Skeletal muscle satellite cell (primary cell): ENCODE data around the gene KLHL29.
A peak's percentile ranks its signal among the peaks of the same experiment; 100 is the strongest.

Experiments
- H3K27me3 ChIP-seq: 2 replicates; pipeline ENCODE4 v1.7.0; 2013; ENCODE audit warnings: low read length; ENCODE audit not compliant: control insufficient read depth, insufficient read depth
- H3K36me3 ChIP-seq: 2 replicates; pipeline ENCODE4 v1.7.0; 2013; ENCODE audit warnings: mild to moderate bottlenecking, control low read depth, low read length; ENCODE audit not compliant: insufficient read depth
- H3K4me1 ChIP-seq: 2 replicates; pipeline ENCODE4 v1.7.0; 2013; ENCODE audit warnings: low read length; ENCODE audit not compliant: control insufficient read depth, insufficient read depth
- H3K4me2 ChIP-seq: 2 replicates; pipeline ENCODE4 v1.7.0; 2013; ENCODE audit warnings: mild to moderate bottlenecking, low read length
- H3K4me3 ChIP-seq: 2 replicates; pipeline ENCODE4 v1.7.0; 2013; ENCODE audit warnings: low read length
- H3K9ac ChIP-seq: 2 replicates; pipeline ENCODE4 v1.7.0; 2013; ENCODE audit warnings: mild to moderate bottlenecking, low read depth, low read length, moderate library complexity
- H3K9me3 ChIP-seq: replicated peaks from 2 replicates; pipeline ENCODE4 v1.7.0; 2013; ENCODE audit warnings: mild to moderate bottlenecking, control low read depth, low read length

KLHL29 gene

DNA sequence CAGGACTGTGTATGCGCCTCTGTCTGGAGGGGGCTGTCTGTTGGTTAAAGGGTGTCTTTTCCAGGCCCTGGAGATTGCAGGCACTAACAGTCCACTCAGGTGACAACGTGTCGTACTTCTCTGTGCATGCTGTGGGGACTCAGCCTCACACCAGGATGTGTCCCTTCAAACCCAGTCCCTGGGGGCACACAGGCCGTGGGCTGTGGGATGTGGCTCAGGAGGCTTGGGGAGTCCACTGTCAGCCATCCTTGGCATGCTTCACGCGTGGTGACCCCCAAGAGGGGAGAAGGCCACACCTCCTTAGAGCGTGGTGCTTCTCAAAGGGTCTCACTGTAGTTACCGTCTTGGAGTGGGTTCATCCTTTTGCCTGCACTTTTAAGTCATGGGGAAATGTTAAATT lies 127.8 kb downstream of the KLHL29 start:
- no peak overlapping the region for H3K4me3 ChIP-seq
- no peaks in the 10 kb centered on the region for H3K4me1 ChIP-seq
- peaks cover 4% of the 10 kb centered on the region for H3K36me3 ChIP-seq
- no peak overlapping the region for H3K9ac ChIP-seq
- H3K9me3 ChIP-seq = no peaks in the 10 kb centered on the region
- no peak overlapping the region for H3K4me2 ChIP-seq
- H3K27me3 ChIP-seq = no peaks in the 10 kb centered on the region

DNA sequence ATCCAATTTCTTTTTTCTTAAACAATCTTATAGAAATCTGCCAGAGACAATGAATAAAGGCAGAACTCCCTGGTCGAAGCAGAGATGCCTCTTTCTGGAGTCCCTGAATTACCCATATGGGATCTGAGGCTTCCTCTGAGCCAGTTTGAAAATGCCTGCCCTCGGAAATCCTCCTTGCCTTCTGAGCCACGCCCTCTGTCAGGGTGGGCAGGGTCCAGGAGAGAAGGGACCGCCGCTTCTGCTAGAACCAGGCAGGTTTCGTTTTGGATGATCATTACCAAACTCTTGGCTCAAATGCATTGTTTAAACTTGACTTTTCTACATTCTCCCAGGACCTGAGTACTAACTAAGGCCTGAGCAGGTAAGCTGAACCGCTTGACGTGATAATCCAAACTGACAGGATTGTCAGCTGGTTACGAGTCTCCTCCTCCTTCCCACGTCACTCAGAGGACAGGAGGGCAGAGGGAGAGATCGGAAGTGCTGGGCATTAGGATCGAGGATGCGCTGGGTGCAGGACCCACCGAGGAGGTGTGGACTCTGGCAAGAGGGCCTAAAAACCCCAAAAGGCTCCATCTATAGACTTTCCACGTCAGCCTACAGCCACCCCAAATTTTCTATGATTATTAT lies 128.4 kb downstream of the KLHL29 start:
- no peak overlapping the region for H3K9ac ChIP-seq
- H3K36me3 ChIP-seq = peaks cover 4% of the 10 kb centered on the region
- H3K4me1 ChIP-seq = no peaks in the 10 kb centered on the region
- H3K4me3 ChIP-seq = no peak overlapping the region
- no peaks in the 10 kb centered on the region for H3K9me3 ChIP-seq
- no peak overlapping the region for H3K4me2 ChIP-seq
- H3K27me3 ChIP-seq = no peaks in the 10 kb centered on the region

DNA sequence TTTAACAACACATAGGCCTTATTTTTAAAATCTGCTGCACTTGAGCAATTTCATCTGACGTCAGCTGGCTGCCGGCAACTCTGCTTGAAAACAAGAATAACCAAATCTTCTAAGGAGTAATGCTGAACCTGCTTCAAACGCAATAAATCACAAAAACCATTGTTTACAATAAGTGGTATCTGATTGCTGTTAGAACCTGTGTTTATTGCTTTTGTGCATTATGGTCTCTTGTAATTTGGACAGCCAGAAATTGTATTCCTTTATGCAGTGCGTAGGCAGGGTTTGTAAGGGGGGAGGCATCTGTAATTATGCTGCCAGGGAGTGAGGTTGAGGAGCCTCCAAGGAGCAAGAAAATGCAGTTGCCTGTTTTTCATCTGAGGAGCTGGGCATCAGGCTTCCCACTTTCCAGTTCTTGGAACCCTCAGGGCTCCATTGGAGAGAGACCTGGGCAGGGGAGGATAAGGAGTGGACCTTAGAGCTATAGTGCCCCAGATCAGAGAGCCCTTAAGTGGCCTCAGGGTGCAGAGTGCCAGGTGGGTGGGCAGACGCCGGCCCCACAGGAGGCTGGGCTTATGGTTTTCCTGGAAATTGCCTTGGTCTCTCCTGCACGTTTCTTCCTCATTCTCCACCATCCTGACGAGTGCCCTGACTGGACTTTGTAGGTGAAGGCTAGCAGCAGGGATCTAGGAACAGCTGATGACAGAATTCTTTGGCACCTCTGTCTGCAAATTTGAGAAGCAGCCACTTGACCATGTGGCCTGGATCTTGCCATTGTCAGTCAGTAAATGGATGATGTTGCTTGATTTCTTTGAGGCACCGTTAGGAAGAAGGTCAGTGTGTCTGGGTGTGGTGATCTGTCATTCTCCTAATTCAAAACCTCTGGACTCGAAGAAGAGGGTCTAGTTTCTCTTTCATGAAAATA lies 129.2 kb downstream of the KLHL29 start:
- no peak overlapping the region for H3K9ac ChIP-seq
- peaks cover 4% of the 10 kb centered on the region for H3K36me3 ChIP-seq
- H3K4me1 ChIP-seq = no peaks in the 10 kb centered on the region
- no peaks in the 10 kb centered on the region for H3K27me3 ChIP-seq
- H3K4me2 ChIP-seq = no peak overlapping the region
- H3K9me3 ChIP-seq = no peaks in the 10 kb centered on the region
- no peak overlapping the region for H3K4me3 ChIP-seq

DNA sequence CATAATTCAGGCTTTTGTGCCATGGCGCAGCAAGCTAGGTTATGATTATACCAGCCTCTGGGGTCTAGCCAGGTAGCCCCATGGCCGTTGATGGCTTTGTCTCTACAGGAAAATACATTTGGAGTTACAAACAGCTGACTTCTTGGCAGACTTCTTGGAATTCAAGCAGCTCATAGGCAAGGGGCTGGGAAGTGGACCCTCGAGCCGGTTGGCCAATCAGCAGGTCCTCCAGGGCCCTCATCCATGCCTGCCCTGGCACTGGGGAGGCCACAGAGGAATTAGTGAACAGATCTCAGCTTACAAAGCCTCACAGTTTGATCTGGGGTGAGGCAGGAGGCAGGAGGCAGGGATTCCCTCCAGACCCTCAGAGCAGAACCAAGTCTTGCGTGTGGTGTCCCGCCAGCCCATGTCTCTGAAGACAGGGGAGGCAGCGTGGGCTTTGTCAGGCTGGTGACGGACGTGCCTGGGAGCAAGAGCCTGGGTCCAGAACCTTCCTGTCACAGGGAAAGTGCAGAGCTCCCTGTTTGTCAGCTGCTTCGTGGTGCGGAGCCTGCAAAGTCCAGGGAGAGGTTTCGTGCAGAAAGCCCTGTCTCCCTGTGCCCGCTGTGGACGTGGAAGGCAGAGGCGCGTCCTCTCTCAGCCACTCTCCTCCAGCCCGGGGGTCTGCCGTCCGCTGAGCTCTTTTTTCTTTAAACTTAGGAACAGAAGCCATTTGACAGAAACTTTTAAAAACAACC lies 131.7 kb downstream of the KLHL29 start:
- no peaks in the 10 kb centered on the region for H3K27me3 ChIP-seq
- H3K9me3 ChIP-seq = no peaks in the 10 kb centered on the region
- peaks cover 10% of the 10 kb centered on the region for H3K4me1 ChIP-seq
- no peak overlapping the region for H3K9ac ChIP-seq
- H3K36me3 ChIP-seq = no peaks in the 10 kb centered on the region
- H3K4me2 ChIP-seq = no peak overlapping the region
- no peak overlapping the region for H3K4me3 ChIP-seq

DNA sequence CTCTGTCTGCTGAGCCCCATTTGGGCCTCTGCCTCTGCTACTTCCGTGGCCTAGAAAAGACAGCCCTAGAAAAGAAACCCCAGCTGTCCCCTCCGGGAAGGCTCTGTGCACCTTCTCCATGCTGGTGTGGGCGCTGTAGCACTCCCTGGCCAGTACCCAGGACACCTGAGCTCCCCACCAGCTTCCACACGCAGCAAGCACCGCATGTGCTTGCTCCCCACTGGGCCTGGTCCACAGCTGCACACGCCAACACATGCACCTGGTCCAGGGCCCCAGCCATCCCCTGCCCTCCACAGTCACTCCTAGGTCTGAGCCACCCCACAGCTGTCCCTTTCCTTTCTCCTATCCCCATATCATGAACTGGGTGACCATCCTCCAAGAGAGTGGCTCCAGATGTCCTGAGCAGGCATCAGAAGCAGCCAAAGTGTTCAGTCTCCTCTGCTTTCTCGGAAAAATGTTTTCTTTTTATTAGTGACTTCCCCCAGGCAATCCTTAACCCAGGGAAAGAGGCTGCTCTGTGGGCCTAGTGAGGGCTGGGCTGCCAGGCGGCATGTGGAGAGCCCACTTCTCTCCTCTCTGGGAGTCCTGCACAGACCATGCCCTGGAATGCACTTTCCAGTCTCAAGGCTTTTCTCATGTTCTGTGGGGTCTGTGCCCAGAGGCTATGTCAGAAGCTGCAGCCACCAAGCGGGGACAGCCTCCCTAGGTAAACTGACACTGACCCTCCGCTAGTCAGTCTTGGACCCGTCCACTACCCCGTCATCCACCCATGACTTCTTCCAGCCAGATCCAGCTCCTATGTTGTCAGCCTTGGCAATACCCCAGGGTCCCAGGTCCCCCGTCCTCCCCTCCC lies 133.7 kb downstream of the KLHL29 start:
- no peak overlapping the region for H3K4me3 ChIP-seq
- H3K9me3 ChIP-seq = no peaks in the 10 kb centered on the region
- H3K4me1 ChIP-seq = peaks cover 21% of the 10 kb centered on the region
- H3K9ac ChIP-seq = no peak overlapping the region
- no peak overlapping the region for H3K4me2 ChIP-seq
- no peaks in the 10 kb centered on the region for H3K27me3 ChIP-seq
- H3K36me3 ChIP-seq = no peaks in the 10 kb centered on the region

DNA sequence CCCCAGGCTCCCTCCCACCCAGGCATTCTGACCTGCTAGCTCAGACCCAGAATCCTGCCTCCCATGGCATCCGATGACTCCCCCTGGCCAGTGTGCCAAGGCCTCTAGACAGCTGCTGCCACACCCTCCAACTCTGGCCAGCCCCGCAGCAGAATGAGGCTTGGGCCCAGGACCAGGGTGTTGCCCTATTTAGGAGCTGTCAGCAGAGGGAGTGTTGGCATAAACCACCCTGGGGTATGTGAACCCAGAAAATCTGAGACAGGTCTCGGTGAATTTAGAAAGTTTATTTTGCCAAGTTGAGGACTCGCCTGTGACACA lies 134.3 kb downstream of the KLHL29 start:
- Histone ChIP-seq H3K9ac (no peak overlapping the region), H3K9me3 (no peaks in the 10 kb centered on the region), H3K4me2 (no peak overlapping the region), H3K27me3 (no peaks in the 10 kb centered on the region), H3K36me3 (no peaks in the 10 kb centered on the region), H3K4me1 (peaks cover 27% of the 10 kb centered on the region), H3K4me3 (no peak overlapping the region)

DNA sequence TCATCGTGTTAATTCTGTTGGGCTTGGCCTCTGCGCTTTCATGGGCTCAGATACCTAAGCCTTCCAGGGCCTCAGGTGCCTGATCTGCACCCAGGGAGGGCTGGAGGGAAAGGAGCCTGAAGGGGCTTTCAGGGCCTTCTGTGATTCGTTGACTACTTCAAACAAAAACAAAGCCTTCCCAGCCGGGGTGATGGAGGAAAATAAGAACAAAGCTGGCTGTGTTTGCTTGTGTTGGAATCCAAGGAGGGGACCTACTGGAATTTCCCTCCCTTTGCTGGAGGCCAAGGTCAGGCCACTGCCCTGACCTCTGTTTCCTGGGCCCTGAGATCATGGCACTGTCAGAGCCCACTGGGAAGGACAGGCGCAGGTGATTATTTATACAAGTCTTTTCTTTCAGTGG lies 135.3 kb downstream of the KLHL29 start:
- Histone ChIP-seq H3K9ac (no peak overlapping the region), H3K4me1 (peaks cover 37% of the 10 kb centered on the region), H3K4me3 (no peak overlapping the region), H3K9me3 (no peaks in the 10 kb centered on the region), H3K36me3 (no peaks in the 10 kb centered on the region), H3K27me3 (no peaks in the 10 kb centered on the region), H3K4me2 (no peak overlapping the region)

DNA sequence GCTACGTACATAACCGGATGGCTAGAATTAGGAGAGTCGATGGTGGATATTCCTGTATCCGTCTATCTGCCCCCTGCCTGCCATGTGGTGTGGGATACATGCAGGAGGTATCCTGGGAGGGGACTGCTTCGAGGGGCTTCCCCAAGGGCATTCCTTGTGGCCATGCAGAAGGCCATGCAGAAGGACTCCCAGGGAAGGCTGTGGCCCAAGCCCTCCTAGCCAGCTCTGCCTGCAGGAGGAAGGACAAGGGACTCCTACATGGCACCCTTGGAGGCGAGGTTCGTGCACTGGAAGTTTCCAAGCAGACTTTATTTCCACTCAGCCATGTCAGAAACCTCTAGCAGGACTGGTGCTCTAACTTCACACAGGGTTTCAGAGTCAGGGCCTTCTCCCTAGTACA lies 136.1 kb downstream of the KLHL29 start:
- peaks cover 43% of the 10 kb centered on the region for H3K4me1 ChIP-seq
- no peaks in the 10 kb centered on the region for H3K36me3 ChIP-seq
- no peak overlapping the region for H3K4me2 ChIP-seq
- no peak overlapping the region for H3K9ac ChIP-seq
- H3K9me3 ChIP-seq = no peaks in the 10 kb centered on the region
- H3K27me3 ChIP-seq = no peaks in the 10 kb centered on the region
- no peak overlapping the region for H3K4me3 ChIP-seq

DNA sequence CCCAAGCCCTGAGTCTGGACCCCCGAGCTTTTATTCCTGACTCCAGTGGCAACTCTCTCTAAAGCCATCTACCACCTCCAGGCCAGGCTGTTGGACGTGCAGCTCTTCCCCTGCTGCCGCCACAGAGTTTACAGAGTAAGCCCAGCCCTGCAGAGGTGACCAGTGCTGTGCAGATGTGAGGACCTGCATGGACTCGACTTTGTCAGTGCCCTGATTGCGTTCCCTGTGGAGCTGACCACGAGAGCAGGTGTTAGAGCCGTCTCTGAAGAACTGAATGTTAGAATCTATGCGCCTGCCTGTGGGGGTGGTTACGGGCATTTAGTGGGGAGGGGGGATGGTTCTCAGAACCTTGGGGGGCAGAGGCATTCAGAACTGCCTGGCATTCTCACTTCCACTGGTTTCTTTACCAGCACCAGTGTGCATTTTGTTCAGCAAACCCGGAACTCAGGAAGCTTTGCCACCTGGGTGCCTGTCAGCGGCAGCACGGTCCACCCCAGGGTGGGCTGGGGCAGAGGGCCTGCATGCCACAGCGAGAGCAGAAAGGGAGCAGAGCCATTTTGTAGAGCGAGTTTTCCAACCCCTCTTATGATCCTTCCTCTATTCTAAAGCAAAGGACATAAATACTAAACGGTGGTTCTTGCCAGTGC lies 137.9 kb downstream of the KLHL29 start:
- H3K4me2 ChIP-seq = peak overlapping the region; percentile 61
- peak overlapping the region; percentile 55 for H3K4me3 ChIP-seq
- H3K36me3 ChIP-seq = no peaks in the 10 kb centered on the region
- no peaks in the 10 kb centered on the region for H3K27me3 ChIP-seq
- no peaks in the 10 kb centered on the region for H3K9me3 ChIP-seq
- H3K4me1 ChIP-seq = peaks cover 47% of the 10 kb centered on the region
- no peak overlapping the region for H3K9ac ChIP-seq

DNA sequence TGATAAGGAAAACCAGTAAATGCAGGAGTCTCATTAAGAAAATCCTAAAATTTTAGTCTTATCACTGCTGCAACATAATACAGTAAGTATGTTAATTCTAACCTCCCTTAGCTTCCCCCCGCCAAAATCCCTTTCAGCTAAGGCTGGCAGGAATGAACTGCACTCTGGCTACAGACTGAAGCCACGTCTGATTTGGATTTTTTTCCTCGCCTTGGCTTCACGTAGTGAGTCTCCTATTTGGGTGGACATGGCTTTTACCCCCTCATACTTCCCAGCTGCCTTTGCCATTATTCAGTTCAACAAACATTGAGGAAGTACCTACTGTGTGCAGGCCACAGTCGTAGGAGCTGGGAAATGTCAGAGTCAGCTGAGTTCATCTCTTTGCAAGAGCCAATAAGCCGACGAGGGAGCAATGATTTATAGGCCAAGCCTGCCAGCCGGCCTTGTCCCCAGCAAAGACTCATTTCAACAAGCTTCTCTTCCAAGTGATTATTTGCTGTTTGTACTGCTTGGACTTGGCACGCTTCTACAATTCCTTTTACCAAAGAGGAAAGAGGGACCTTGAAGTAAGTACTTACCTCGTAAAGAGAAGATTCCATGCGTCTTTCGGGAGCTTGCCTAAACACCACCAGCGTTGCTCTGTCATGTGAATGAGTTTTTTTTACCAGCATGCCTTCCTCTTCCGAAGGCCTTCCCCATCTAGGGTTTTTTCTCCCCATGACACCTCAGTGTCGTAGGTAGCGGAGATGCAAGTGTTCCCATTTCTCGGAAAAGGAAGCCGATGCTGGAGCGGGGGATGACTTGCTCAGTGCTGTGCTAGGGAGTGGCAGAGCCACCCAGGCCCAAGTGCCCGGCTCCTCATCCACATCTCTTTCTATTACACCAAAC lies 138.6 kb downstream of the KLHL29 start:
- Histone ChIP-seq H3K27me3 (no peaks in the 10 kb centered on the region), H3K4me1 (peaks cover 47% of the 10 kb centered on the region), H3K4me3 (peak overlapping the region; percentile 55), H3K9me3 (no peaks in the 10 kb centered on the region), H3K4me2 (peak overlapping the region; percentile 61), H3K9ac (peak overlapping the region; percentile 66), H3K36me3 (no peaks in the 10 kb centered on the region)
